ENCODE measurements around the gene C6orf52. TPM values are rescaled to one million over a fixed set of nuclear protein-coding genes. Genes with fewer than 3 reads are reported as not detected.

The C6orf52 gene
- total RNA-seq, 2 donors from 2014 or later, result 2.4 to 4.0 TPM

GRCh38 chr6:10659699-10660348, 34.6 kb downstream of the C6orf52 start:
- ATAC-seq, result peak in 1 of 2 donors; percentile 15
- DNase-seq (ENCODE audit: low spot score), result no peak
- Mint-ChIP-seq H3K4me1 (ENCODE audit: low read depth in 2 of 2) (peaks cover 32 to 46% of the 10 kb centered on the region in 2 donors), H3K36me3 (peaks cover 21% of the 10 kb centered on the region), H3K4me3 (peak overlapping the region; percentile 73), H3K27ac (peak overlapping the region; percentile 80 to 86), H3K9me3 (no peaks in the 10 kb centered on the region), H3K27me3 (no peaks in the 10 kb centered on the region)

GRCh38 chr6:10658910-10659698, 35.3 kb downstream of the C6orf52 start:
- no peak for ATAC-seq
- Mint-ChIP-seq H3K4me3 (peak overlapping the region; percentile 65), H3K27ac (peak overlapping the region; percentile 80 to 86), H3K9me3 (no peaks in the 10 kb centered on the region), H3K4me1 (ENCODE audit: low read depth in 2 of 2) (peaks cover 33 to 47% of the 10 kb centered on the region in 2 donors), H3K27me3 (no peaks in the 10 kb centered on the region), H3K36me3 (peaks cover 14% of the 10 kb centered on the region)
- DNase-seq (ENCODE audit: low spot score), result no peak

GRCh38 chr6:10655508-10656055, 38.8 kb downstream of the C6orf52 start:
- peak overlapping the region; percentile 99 for H3K27ac Mint-ChIP-seq
- H3K4me1 Mint-ChIP-seq (ENCODE audit: low read depth in 2 of 2), result peaks cover 35 to 45% of the 10 kb centered on the region in 2 donors
- no peaks in the 10 kb centered on the region for H3K27me3 Mint-ChIP-seq
- peaks cover 24% of the 10 kb centered on the region for H3K36me3 Mint-ChIP-seq
- H3K4me3 Mint-ChIP-seq, result peak overlapping the region; percentile 84
- H3K9me3 Mint-ChIP-seq, result no peaks in the 10 kb centered on the region
- peak; percentile 86 for DNase-seq (ENCODE audit: low spot score)
- ATAC-seq, result peak; percentile 89 to 91

GRCh38 chr6:10644225-10644624, 50.2 kb downstream of the C6orf52 start:
- H3K9me3 Mint-ChIP-seq, result no peaks in the 10 kb centered on the region
- peak overlapping the region; percentile 66 for H3K4me3 Mint-ChIP-seq
- H3K27ac Mint-ChIP-seq, result peak overlapping the region; percentile 2 to 40
- ATAC-seq (no peak), DNase-seq (ENCODE audit: low spot score) (no peak)
- peaks cover 19 to 22% of the 10 kb centered on the region in 2 donors for H3K4me1 Mint-ChIP-seq (ENCODE audit: low read depth in 2 of 2)
- H3K27me3 Mint-ChIP-seq, result peaks cover 16 to 27% of the 10 kb centered on the region in 2 donors
- peaks cover 10% of the 10 kb centered on the region for H3K36me3 Mint-ChIP-seq

- peaks cover 19 to 22% of the 10 kb centered on the region in 2 donors for H3K4me1 Mint-ChIP-seq (ENCODE audit: low read depth in 2 of 2)
- DNase-seq (ENCODE audit: low spot score) (no peak), ATAC-seq (peak in 1 of 2 donors; percentile 70)
- peaks cover 10% of the 10 kb centered on the region for H3K36me3 Mint-ChIP-seq
- peak overlapping the region; percentile 2 to 40 for H3K27ac Mint-ChIP-seq
- H3K4me3 Mint-ChIP-seq, result peak overlapping the region; percentile 66
- no peaks in the 10 kb centered on the region for H3K9me3 Mint-ChIP-seq
- H3K27me3 Mint-ChIP-seq, result peaks cover 17 to 27% of the 10 kb centered on the region in 2 donors
Observed at GRCh38 chr6:10643201-10643651, 51.2 kb downstream of the C6orf52 start.

GRCh38 chr6:10641528-10641927, 52.9 kb downstream of the C6orf52 start:
- no peak overlapping the region for H3K4me3 Mint-ChIP-seq
- no peaks in the 10 kb centered on the region for H3K9me3 Mint-ChIP-seq
- H3K4me1 Mint-ChIP-seq (ENCODE audit: low read depth in 2 of 2), result peaks cover 16 to 22% of the 10 kb centered on the region in 2 donors
- H3K36me3 Mint-ChIP-seq, result peaks cover 6% of the 10 kb centered on the region
- peaks cover 17 to 27% of the 10 kb centered on the region in 2 donors for H3K27me3 Mint-ChIP-seq
- peak overlapping the region in 1 of 2 donors; percentile 18 for H3K27ac Mint-ChIP-seq
- ATAC-seq (no peak), DNase-seq (ENCODE audit: low spot score) (no peak)

- peaks cover 17 to 27% of the 10 kb centered on the region in 2 donors for H3K27me3 Mint-ChIP-seq
- DNase-seq (ENCODE audit: low spot score) (no peak), ATAC-seq (peak in 1 of 2 donors; percentile 33)
- H3K27ac Mint-ChIP-seq, result no peak overlapping the region
- H3K4me1 Mint-ChIP-seq (ENCODE audit: low read depth in 2 of 2), result peaks cover 16 to 22% of the 10 kb centered on the region in 2 donors
- H3K4me3 Mint-ChIP-seq, result no peak overlapping the region
- peaks cover 6% of the 10 kb centered on the region for H3K36me3 Mint-ChIP-seq
- no peaks in the 10 kb centered on the region for H3K9me3 Mint-ChIP-seq
Observed at GRCh38 chr6:10640412-10640811, 54.0 kb downstream of the C6orf52 start.

GRCh38 chr6:10633216-10633615, 61.2 kb downstream of the C6orf52 start:
- Mint-ChIP-seq H3K4me1 (ENCODE audit: low read depth in 2 of 2) (peaks cover 6 to 12% of the 10 kb centered on the region in 2 donors), H3K9me3 (no peaks in the 10 kb centered on the region), H3K4me3 (peak overlapping the region; percentile 37), H3K27me3 (peaks cover 0 to 2% of the 10 kb centered on the region in 2 donors), H3K36me3 (no peaks in the 10 kb centered on the region), H3K27ac (peak overlapping the region; percentile 10 to 12)
- ATAC-seq, result peak; percentile 90 to 96
- DNase-seq (ENCODE audit: low spot score), result no peak

GRCh38 chr6:10630178-10630577, 64.2 kb downstream of the C6orf52 start:
- Mint-ChIP-seq H3K36me3 (peaks cover 2% of the 10 kb centered on the region), H3K9me3 (no peaks in the 10 kb centered on the region), H3K27me3 (peaks cover 0 to 2% of the 10 kb centered on the region in 2 donors), H3K4me1 (ENCODE audit: low read depth in 2 of 2) (peaks cover 20 to 26% of the 10 kb centered on the region in 2 donors), H3K4me3 (no peak overlapping the region), H3K27ac (no peak overlapping the region)
- ATAC-seq, result no peak
- no peak for DNase-seq (ENCODE audit: low spot score)

GRCh38 chr6:10627800-10628199, 66.6 kb downstream of the C6orf52 start:
- H3K27ac Mint-ChIP-seq, result peak overlapping the region; percentile 4 to 6
- DNase-seq (ENCODE audit: low spot score), result no peak
- peaks cover 5% of the 10 kb centered on the region for H3K9me3 Mint-ChIP-seq

GRCh38 chr6:10626154-10626741, 68.2 kb downstream of the C6orf52 start:
- H3K4me3 Mint-ChIP-seq, result no peak overlapping the region
- peaks cover 0 to 2% of the 10 kb centered on the region in 2 donors for H3K27me3 Mint-ChIP-seq
- peaks cover 20% of the 10 kb centered on the region for H3K36me3 Mint-ChIP-seq
- peaks cover 5% of the 10 kb centered on the region for H3K9me3 Mint-ChIP-seq
- DNase-seq (ENCODE audit: low spot score) (no peak), ATAC-seq (peak in 1 of 2 donors; percentile 33)
- H3K4me1 Mint-ChIP-seq (ENCODE audit: low read depth in 2 of 2), result peaks cover 20% of the 10 kb centered on the region in 2 donors
- no peak overlapping the region for H3K27ac Mint-ChIP-seq

More at GRCh38 chr6:10627800-10628199, 66.6 kb downstream of the C6orf52 start:
- Mint-ChIP-seq H3K27me3 (peaks cover 0 to 2% of the 10 kb centered on the region in 2 donors), H3K36me3 (peaks cover 19% of the 10 kb centered on the region), H3K4me1 (ENCODE audit: low read depth in 2 of 2) (peaks cover 19 to 20% of the 10 kb centered on the region in 2 donors), H3K4me3 (no peak overlapping the region)
- ATAC-seq, result no peak

- ATAC-seq (no peak), DNase-seq (ENCODE audit: low spot score) (no peak)
- Mint-ChIP-seq H3K9me3 (peaks cover 5% of the 10 kb centered on the region), H3K4me1 (ENCODE audit: low read depth in 2 of 2) (peaks cover 20 to 21% of the 10 kb centered on the region in 2 donors), H3K4me3 (no peak overlapping the region), H3K27ac (peak overlapping the region; percentile 2 to 9), H3K36me3 (peaks cover 20% of the 10 kb centered on the region), H3K27me3 (peaks cover 0 to 2% of the 10 kb centered on the region in 2 donors)
Observed at GRCh38 chr6:10624836-10625235, 69.6 kb downstream of the C6orf52 start.

GRCh38 chr6:10621847-10622246, 72.6 kb downstream of the C6orf52 start:
- Mint-ChIP-seq H3K4me3 (no peak overlapping the region), H3K36me3 (peaks cover 20% of the 10 kb centered on the region), H3K27ac (no peak overlapping the region), H3K9me3 (peaks cover 5% of the 10 kb centered on the region), H3K27me3 (no peaks in the 10 kb centered on the region), H3K4me1 (ENCODE audit: low read depth in 2 of 2) (peaks cover 14 to 17% of the 10 kb centered on the region in 2 donors)
- DNase-seq (ENCODE audit: low spot score), result no peak
- ATAC-seq, result no peak

Measured in natural killer cell treated with Interleukin-12 subunit alpha and Interleukin-12 subunit beta and Interleukin-15 and Interleukin-18, amount 100 ng/mL, for 72 hours (primary cell).